ENCODE measurements around the gene SLC25A24.
"Not testable (repeated sequence)": the region's sequence is repeated elsewhere in the genome, so short reads cannot be mapped to it uniquely, and the experiment has no call there.

SLC25A24 gene

DNA sequence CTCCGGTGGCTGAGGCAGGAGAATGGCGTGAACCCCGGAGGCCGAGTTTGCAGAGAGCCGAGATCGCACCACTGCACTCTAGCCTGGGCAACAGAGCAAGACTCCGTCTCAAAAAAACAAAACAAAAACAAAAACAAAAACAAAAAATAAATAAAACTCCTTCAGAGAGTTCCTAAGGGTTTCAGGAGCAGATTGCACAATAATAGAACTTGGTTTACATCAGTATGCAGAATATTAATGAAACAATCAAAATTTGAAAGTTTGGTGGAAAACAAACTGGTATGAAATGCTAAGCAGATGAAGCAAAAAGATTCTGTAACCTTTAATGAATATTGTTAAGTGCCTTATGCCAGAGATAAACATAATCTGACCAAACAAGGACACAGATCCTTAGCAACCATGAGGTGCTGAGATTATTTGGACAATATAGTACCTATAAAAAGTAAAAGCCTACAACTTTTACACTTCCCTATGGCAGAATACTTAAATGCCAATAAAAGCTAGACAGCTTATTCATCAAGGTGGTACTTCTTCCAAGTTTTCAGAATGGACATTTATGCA, 41.2 kb downstream of the SLC25A24 start:
- Histone ChIP-seq H3K9ac (no peak overlapping the region), H3K9me3 (ENCODE audit: control insufficient read depth, low read length) (no peaks in the 10 kb centered on the region), H3K27ac (no peak overlapping the region), H3K4me3 (ENCODE audit: low read depth, low read length) (no peak overlapping the region), H3K4me1 (no peaks in the 10 kb centered on the region), H3K79me2 (no peaks in the 10 kb centered on the region), H3K4me2 (ENCODE audit: low read length) (no peak overlapping the region), H3K27me3 (ENCODE audit: control insufficient read depth, insufficient read depth, low read length) (no peaks in the 10 kb centered on the region), H2AFZ (no peak overlapping the region), H3K36me3 (ENCODE audit: control insufficient read depth, insufficient read depth, low read length) (no peaks in the 10 kb centered on the region)
- TF ChIP-seq, protein P1, sequence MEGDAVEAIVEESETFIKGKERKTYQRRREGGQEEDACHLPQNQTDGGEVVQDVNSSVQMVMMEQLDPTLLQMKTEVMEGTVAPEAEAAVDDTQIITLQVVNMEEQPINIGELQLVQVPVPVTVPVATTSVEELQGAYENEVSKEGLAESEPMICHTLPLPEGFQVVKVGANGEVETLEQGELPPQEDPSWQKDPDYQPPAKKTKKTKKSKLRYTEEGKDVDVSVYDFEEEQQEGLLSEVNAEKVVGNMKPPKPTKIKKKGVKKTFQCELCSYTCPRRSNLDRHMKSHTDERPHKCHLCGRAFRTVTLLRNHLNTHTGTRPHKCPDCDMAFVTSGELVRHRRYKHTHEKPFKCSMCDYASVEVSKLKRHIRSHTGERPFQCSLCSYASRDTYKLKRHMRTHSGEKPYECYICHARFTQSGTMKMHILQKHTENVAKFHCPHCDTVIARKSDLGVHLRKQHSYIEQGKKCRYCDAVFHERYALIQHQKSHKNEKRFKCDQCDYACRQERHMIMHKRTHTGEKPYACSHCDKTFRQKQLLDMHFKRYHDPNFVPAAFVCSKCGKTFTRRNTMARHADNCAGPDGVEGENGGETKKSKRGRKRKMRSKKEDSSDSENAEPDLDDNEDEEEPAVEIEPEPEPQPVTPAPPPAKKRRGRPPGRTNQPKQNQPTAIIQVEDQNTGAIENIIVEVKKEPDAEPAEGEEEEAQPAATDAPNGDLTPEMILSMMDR (IDR thresholded peaks at IDR 0.05) = no peak

DNA sequence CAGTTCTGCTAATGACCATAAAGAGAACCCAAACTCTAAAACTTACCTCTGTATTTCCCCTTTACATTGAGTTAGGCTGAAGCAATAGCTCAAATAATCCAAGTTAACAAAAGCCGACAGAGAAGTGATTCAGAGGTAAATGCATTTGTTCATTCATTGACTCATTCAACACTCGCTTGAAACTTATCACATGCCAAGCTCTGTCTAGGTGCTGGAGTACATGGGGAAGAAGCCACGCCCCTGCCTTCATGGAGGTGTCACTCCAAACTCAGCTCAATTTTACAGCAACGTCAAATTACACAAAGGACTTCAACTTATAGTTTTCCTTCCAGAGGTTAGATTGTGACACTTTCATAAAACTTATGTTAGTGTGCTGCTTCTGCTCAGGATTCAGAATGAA, 45.8 kb downstream of the SLC25A24 start:
- Histone ChIP-seq H3K4me1 (no peaks in the 10 kb centered on the region), H3K9me3 (ENCODE audit: control insufficient read depth, low read length) (no peaks in the 10 kb centered on the region), H3K79me2 (no peaks in the 10 kb centered on the region), H3K27me3 (ENCODE audit: control insufficient read depth, insufficient read depth, low read length) (no peaks in the 10 kb centered on the region), H3K4me2 (ENCODE audit: low read length) (no peak overlapping the region), H3K27ac (no peak overlapping the region), H3K4me3 (ENCODE audit: low read depth, low read length) (no peak overlapping the region), H3K9ac (no peak overlapping the region), H3K36me3 (ENCODE audit: control insufficient read depth, insufficient read depth, low read length) (no peaks in the 10 kb centered on the region), H2AFZ (no peak overlapping the region)
- TF ChIP-seq, protein P1 (IDR thresholded peaks at IDR 0.05) = no peak

DNA sequence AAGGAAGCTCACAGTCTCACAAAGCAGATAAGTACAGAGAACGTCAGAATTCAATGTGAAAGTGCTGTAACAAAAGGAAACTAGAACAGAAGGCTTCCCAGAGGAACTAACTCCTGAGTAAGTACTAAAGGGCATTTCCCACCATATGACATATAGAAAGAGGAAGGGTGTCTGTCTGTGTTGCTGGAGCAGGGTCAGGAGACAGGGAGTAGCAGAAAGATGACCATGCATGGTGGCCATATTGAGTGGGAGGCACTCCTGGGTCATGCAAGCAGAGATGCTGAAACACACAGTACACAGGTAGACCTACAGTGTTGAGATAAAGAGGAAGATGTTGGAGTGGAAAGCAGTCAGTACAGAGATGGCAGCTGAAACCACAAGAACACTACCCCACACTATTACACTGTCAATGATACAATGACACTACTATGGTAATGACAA, 47.3 kb downstream of the SLC25A24 start:
- H3K4me1 ChIP-seq = no peaks in the 10 kb centered on the region
- no peak overlapping the region for H2AFZ ChIP-seq
- H3K27me3 ChIP-seq (ENCODE audit: control insufficient read depth, insufficient read depth, low read length) = no peaks in the 10 kb centered on the region
- H3K79me2 ChIP-seq = no peaks in the 10 kb centered on the region
- no peak overlapping the region for H3K9ac ChIP-seq
- no peaks in the 10 kb centered on the region for H3K36me3 ChIP-seq (ENCODE audit: control insufficient read depth, insufficient read depth, low read length)
- no peak overlapping the region for H3K27ac ChIP-seq
- no peak overlapping the region for H3K4me3 ChIP-seq (ENCODE audit: low read depth, low read length)
- no peak overlapping the region for H3K4me2 ChIP-seq (ENCODE audit: low read length)
- TF ChIP-seq, protein P1 (IDR thresholded peaks at IDR 0.05) = no peak
- H3K9me3 ChIP-seq (ENCODE audit: control insufficient read depth, low read length) = no peaks in the 10 kb centered on the region

DNA sequence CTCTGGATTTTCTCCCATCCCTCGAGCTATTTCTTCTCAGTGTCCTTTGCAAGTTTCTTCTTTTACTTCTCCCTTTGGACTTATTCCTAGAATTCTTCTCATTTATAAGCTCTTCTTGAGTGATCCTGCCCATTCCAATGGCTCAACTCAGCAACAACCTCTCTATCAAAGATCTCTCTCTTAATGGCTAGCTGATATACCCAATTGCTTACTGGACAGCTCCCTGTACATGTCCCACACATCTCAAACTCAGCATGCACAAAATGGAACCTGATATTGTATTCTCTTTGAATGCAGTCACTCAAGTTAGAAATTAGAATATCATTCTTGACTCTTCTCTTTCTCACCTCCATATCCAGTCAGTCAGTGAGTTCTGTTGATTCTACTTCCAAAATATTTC, 48.6 kb downstream of the SLC25A24 start:
- TF ChIP-seq, protein P1 (IDR thresholded peaks at IDR 0.05) = no peak
- H3K36me3 ChIP-seq (ENCODE audit: control insufficient read depth, insufficient read depth, low read length) = no peaks in the 10 kb centered on the region
- H2AFZ ChIP-seq = no peak overlapping the region
- H3K79me2 ChIP-seq = no peaks in the 10 kb centered on the region
- H3K27ac ChIP-seq = no peak overlapping the region
- H3K4me3 ChIP-seq (ENCODE audit: low read depth, low read length) = no peak overlapping the region
- H3K9me3 ChIP-seq (ENCODE audit: control insufficient read depth, low read length) = no peaks in the 10 kb centered on the region
- H3K27me3 ChIP-seq (ENCODE audit: control insufficient read depth, insufficient read depth, low read length) = no peaks in the 10 kb centered on the region
- H3K9ac ChIP-seq = no peak overlapping the region
- no peaks in the 10 kb centered on the region for H3K4me1 ChIP-seq
- H3K4me2 ChIP-seq (ENCODE audit: low read length) = no peak overlapping the region

DNA sequence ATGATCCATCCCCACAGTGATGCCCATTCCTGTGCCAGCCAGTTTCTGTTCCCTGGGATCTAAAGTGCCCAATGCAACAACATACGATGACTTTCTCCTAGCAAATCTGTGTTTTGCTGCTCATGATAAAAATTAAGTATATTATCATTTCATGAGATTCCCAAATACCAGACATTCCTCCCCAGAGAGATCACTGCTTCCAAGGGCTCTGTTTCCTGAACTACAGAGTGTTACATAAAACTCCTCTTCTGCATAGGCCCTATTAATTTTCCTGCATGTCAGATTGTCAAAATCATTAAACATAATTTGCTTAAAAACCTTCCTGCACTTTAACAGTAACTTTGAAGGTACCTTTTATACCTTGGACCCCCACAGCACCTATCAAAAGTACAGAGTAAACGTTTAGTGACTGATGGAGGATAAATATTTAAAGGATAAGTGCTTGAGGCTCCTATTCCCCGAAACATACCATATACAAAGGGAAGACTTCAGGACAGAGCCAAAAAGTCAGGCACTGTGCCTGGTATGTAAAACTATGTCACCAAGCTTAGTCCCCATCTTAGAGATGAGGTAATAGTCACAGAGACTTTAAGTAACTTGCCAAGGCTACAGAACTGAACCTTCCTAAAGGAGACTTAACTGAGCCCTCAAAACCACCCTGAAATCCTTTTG, 50.2 kb downstream of the SLC25A24 start:
- no peak overlapping the region for H3K27ac ChIP-seq
- no peaks in the 10 kb centered on the region for H3K9me3 ChIP-seq (ENCODE audit: control insufficient read depth, low read length)
- no peaks in the 10 kb centered on the region for H3K27me3 ChIP-seq (ENCODE audit: control insufficient read depth, insufficient read depth, low read length)
- H3K36me3 ChIP-seq (ENCODE audit: control insufficient read depth, insufficient read depth, low read length) = no peaks in the 10 kb centered on the region
- no peak overlapping the region for H3K4me2 ChIP-seq (ENCODE audit: low read length)
- no peaks in the 10 kb centered on the region for H3K79me2 ChIP-seq
- no peak overlapping the region for H2AFZ ChIP-seq
- no peak overlapping the region for H3K4me3 ChIP-seq (ENCODE audit: low read depth, low read length)
- H3K9ac ChIP-seq = no peak overlapping the region
- no peaks in the 10 kb centered on the region for H3K4me1 ChIP-seq
- TF ChIP-seq, protein P1 (IDR thresholded peaks at IDR 0.05) = no peak

DNA sequence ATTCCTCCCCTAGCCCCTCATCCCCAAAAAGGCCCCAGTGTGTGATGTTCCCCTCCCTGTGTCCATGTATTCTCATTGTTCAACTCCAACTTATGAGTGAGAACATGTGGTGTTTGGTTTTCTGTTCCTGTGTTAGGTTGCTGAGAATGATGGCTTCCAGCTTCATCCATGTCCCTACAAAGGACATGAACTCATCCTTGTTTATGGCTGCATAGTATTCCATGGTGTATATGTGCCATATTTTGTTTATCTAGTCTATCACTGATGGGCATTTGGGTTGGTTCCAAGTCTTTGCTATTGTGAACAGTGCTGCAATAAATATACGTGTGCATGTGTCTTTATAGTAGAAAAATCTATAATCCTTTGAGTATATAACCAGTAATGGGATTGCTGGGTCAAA, 55.6 kb downstream of the SLC25A24 start:
- H3K36me3 ChIP-seq (ENCODE audit: control insufficient read depth, insufficient read depth, low read length); H3K9ac ChIP-seq; H3K4me1 ChIP-seq; H3K27ac ChIP-seq; H3K4me3 ChIP-seq (ENCODE audit: low read depth, low read length); H3K4me2 ChIP-seq (ENCODE audit: low read length); H3K79me2 ChIP-seq; H3K27me3 ChIP-seq (ENCODE audit: control insufficient read depth, insufficient read depth, low read length); H2AFZ ChIP-seq; H3K9me3 ChIP-seq (ENCODE audit: control insufficient read depth, low read length): not testable (repeated sequence)

Measured in parathyroid adenoma (tissue), 2 donors.